Embryonic facial prominence (tissue), 1 donor: ENCODE results near the gene MYO1F.

Source experiments
- DNase-seq: peaks from one replicate; pipeline ENCODE4 v3.0.0-alpha.2; 2016; ENCODE audit errors: extremely low spot score

Gene MYO1F

GRCh38 chr19:8491574-8491973 is 85.7 kb downstream of the MYO1F start:
- DNase-seq = no peak

GRCh38 chr19:8490873-8491272 is 86.4 kb downstream of the MYO1F start:
- no peak for DNase-seq

- DNase-seq = no peak
Observed at GRCh38 chr19:8490395-8490760, 86.9 kb downstream of the MYO1F start.

GRCh38 chr19:8489561-8490394 is 87.5 kb downstream of the MYO1F start:
- no peak for DNase-seq

- no peak for DNase-seq
Observed at GRCh38 chr19:8488365-8488764, 88.9 kb downstream of the MYO1F start.

- DNase-seq = no peak
Observed at GRCh38 chr19:8487137-8487851, 89.9 kb downstream of the MYO1F start.

GRCh38 chr19:8486661-8487136 is 90.5 kb downstream of the MYO1F start:
- DNase-seq = no peak

GRCh38 chr19:8485561-8486371 is 91.5 kb downstream of the MYO1F start:
- no peak for DNase-seq

GRCh38 chr19:8484331-8484894 is 92.8 kb downstream of the MYO1F start:
- no peak for DNase-seq

GRCh38 chr19:8483165-8483564 is 94.1 kb downstream of the MYO1F start:
- no peak for DNase-seq

GRCh38 chr19:8482696-8483095 is 94.5 kb downstream of the MYO1F start:
- DNase-seq = no peak

- no peak for DNase-seq
Observed at GRCh38 chr19:8481616-8482015, 95.6 kb downstream of the MYO1F start.

- no peak for DNase-seq
Observed at GRCh38 chr19:8481201-8481600, 96.0 kb downstream of the MYO1F start.

- no peak for DNase-seq
Observed at GRCh38 chr19:8478598-8478997, 98.6 kb downstream of the MYO1F start.

- DNase-seq = no peak
Observed at GRCh38 chr19:8477889-8478288, 99.4 kb downstream of the MYO1F start.

GRCh38 chr19:8476524-8476923 is 100.7 kb downstream of the MYO1F start:
- DNase-seq = no peak

- no peak for DNase-seq
Observed at GRCh38 chr19:8475005-8475404, 102.2 kb downstream of the MYO1F start.

- no peak for DNase-seq
Observed at GRCh38 chr19:8473648-8474476, 103.4 kb downstream of the MYO1F start.
